ENCODE data around the gene ASB7. TPM values are rescaled to one million over a fixed set of nuclear protein-coding genes. Genes with fewer than 3 reads are reported as not detected.
A peak's percentile ranks its signal among the peaks of the same experiment; 100 is the strongest.

The ASB7 gene
- total RNA-seq, 4 donors from 2014 or later: 5.4 to 15.8 (median 9.6) TPM

GRCh38 chr15:100598655-100599054 is 3.7 kb upstream of the ASB7 start:
- DNase-seq (ENCODE audit: low spot score in 2 of 2): no peak
- intact Hi-C loops (cut with DNase I; ENCODE audit: low total_unique reads): no loop called here
- TF ChIP-seq POLR2A (IDR thresholded peaks at IDR 0.05): no peak
- no peak for TF ChIP-seq CTCF (IDR thresholded peaks at IDR 0.05)
- 88 to 96% methylated on average over 1 of the region's 1 CpG for WGBS, 2 donors
- H3K4me3 ChIP-seq (ENCODE audit: low read depth, poor library complexity, severe bottlenecking): no peak overlapping the region

DNA sequence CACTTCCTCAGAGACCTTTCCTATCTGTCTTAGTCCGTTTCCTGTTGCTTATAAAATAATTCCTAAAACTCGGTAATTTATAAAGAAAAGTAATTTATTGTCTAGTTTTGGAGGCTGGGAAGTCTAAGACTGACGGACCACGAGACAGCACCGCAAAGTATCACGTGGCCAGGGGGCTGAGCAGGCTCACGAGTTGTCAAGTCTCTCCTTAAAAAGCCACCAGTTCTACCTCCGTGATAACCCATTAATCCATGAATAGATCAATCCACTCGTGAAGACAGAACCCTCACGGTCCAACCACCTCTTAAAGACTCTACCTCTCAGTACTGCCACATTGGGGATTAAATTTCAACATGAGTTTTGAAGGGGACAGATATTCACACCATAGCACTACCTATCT is 1.2 kb upstream of the ASB7 start:
- 0% methylated on average over 10 of the region's 10 CpGs for WGBS, 2 donors
- intact Hi-C loops (cut with DNase I; ENCODE audit: low total_unique reads): no loop called here
- DNase-seq (ENCODE audit: low spot score in 2 of 2): no peak
- peak overlapping the region; percentile 74 for H3K4me3 ChIP-seq (ENCODE audit: low read depth, poor library complexity, severe bottlenecking)
- no peak for TF ChIP-seq POLR2A (IDR thresholded peaks at IDR 0.05)
- no peak for TF ChIP-seq CTCF (IDR thresholded peaks at IDR 0.05)

- peak overlapping the region; percentile 74 for H3K4me3 ChIP-seq (ENCODE audit: low read depth, poor library complexity, severe bottlenecking)
- no peak for DNase-seq (ENCODE audit: low spot score in 2 of 2)
- TF ChIP-seq CTCF (IDR thresholded peaks at IDR 0.05): no peak
- no peak for TF ChIP-seq POLR2A (IDR thresholded peaks at IDR 0.05)
- intact Hi-C loops (cut with DNase I; ENCODE audit: low total_unique reads): no loop called here
- WGBS, 2 donors: 0 to 1% methylated on average over 16 to 21 of the region's 21 CpGs
Observed at GRCh38 chr15:100601617-100602063, 749 bp upstream of the ASB7 start.

DNA sequence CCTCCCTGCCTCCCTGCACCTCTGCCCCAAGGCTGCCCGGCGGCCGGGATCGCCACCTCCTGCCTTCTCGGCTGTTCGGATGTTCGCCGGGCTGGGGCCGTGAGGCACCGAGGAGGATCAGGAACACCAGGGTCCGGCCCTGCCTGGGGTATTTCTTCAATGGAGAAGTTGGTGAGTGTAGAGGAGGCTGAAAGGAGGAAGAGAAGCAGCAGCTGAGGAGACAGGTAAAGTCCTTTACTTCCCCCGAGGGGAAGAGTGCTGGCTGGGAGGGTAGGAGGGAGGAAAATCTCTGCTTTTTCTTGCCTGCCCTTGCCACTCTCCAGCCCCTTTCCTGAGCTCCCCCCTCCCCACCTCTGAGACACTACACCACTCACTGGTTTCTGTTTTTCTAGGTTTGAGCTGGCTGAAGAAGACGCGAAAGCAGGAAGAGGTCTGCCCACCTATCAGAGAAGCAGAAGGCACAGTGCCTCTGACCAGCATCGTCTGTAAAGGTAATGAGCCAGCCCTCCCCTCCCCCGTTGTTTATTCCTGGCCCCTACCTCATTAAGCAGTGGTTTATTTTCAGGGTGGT is 519 bp downstream of the ASB7 start:
- TF ChIP-seq CTCF (IDR thresholded peaks at IDR 0.05) (no peak), POLR2A (IDR thresholded peaks at IDR 0.05) (no peak)
- H3K4me3 ChIP-seq (ENCODE audit: low read depth, poor library complexity, severe bottlenecking): peak overlapping the region; percentile 88
- intact Hi-C loops (cut with DNase I; ENCODE audit: low total_unique reads): no loop called here
- WGBS, 2 donors: 2% methylated on average over 7 to 16 of the region's 16 CpGs
- no peak for DNase-seq (ENCODE audit: low spot score in 2 of 2)

- no peak for TF ChIP-seq CTCF (IDR thresholded peaks at IDR 0.05)
- TF ChIP-seq POLR2A (IDR thresholded peaks at IDR 0.05): no peak
- H3K4me3 ChIP-seq (ENCODE audit: low read depth, poor library complexity, severe bottlenecking): no peak overlapping the region
- no peak for DNase-seq (ENCODE audit: low spot score in 2 of 2)
- intact Hi-C loops (cut with DNase I; ENCODE audit: low total_unique reads): no loop called here
- WGBS, 2 donors: 85 to 93% methylated on average over 2 of the region's 2 CpGs
Observed at GRCh38 chr15:100612539-100612938, 10.2 kb downstream of the ASB7 start.

GRCh38 chr15:100613208-100613607 is 10.8 kb downstream of the ASB7 start:
- TF ChIP-seq POLR2A (IDR thresholded peaks at IDR 0.05): no peak
- TF ChIP-seq CTCF (IDR thresholded peaks at IDR 0.05): no peak
- H3K4me3 ChIP-seq (ENCODE audit: low read depth, poor library complexity, severe bottlenecking): no peak overlapping the region
- intact Hi-C loops (cut with DNase I; ENCODE audit: low total_unique reads): no loop called here
- no peak for DNase-seq (ENCODE audit: low spot score in 2 of 2)
- 95 to 100% methylated on average over 1 of the region's 1 CpG for WGBS, 2 donors

All from lower leg skin (tissue), 4 donors.